Hepatocyte (in vitro differentiated cells): ENCODE results near the gene HMOX1.

Experiments
- EZH2phosphoT487 ChIP-seq: fragments of 200-600 bp; sonication (generic); IDR thresholded peaks from one replicate; pipeline ENCODE4 v1.6.1; 2018; ENCODE audit warnings: antibody characterized with exemption, mild to moderate bottlenecking, low read depth, moderate library complexity; ENCODE audit not compliant: unreplicated experiment, severe bottlenecking
- TF ChIP-seq, protein P1 (sequence below): fragments of 200-600 bp; sonication (generic); IDR thresholded peaks from 2 replicates; pipeline ENCODE4 v1.5.1; 2016; ENCODE audit warnings: antibody characterized with exemption, mild to moderate bottlenecking; ENCODE audit not compliant: poor library complexity

DNA sequence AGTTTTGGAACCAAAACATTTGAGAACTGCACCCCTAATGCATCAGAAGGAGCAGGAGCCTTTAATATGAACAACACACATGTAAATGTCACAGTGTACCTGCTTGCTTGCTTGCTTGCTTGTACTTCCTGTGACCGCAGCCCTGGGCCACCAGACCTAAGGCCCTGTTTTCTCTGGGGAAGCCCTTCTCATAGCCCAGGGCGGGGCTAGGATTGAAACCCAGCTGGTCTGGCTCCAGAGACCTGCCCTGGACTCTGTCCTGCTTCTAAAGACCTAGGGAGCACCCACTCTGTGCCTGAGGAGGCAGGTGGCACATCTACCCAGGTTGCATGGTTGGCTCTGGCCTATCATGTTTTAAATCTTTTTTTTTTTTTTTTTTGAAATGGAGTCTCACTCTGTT lies 11.5 kb downstream of the HMOX1 start:
- TF ChIP-seq, protein P1, sequence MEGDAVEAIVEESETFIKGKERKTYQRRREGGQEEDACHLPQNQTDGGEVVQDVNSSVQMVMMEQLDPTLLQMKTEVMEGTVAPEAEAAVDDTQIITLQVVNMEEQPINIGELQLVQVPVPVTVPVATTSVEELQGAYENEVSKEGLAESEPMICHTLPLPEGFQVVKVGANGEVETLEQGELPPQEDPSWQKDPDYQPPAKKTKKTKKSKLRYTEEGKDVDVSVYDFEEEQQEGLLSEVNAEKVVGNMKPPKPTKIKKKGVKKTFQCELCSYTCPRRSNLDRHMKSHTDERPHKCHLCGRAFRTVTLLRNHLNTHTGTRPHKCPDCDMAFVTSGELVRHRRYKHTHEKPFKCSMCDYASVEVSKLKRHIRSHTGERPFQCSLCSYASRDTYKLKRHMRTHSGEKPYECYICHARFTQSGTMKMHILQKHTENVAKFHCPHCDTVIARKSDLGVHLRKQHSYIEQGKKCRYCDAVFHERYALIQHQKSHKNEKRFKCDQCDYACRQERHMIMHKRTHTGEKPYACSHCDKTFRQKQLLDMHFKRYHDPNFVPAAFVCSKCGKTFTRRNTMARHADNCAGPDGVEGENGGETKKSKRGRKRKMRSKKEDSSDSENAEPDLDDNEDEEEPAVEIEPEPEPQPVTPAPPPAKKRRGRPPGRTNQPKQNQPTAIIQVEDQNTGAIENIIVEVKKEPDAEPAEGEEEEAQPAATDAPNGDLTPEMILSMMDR = no peak
- TF ChIP-seq EZH2phosphoT487 = no peak
